PC-9 (cell line): ENCODE measurements around the gene SIGLEC12.

Experiments used
- CTCF ChIP-seq: fragments of 200-600 bp; sonication (generic); conservative IDR thresholded peaks from 2 replicates; pipeline ENCODE4 v1.6.1; 2017; ENCODE audit warnings: mixed run types, antibody characterized with exemption, mild to moderate bottlenecking, moderate library complexity
- EZH2 ChIP-seq: fragments of 200-600 bp; sonication (generic); IDR thresholded peaks from 2 replicates; pipeline ENCODE4 v1.8.0; 2017; ENCODE audit warnings: antibody characterized with exemption, low read depth

- TF ChIP-seq CTCF (no peak), EZH2 (no peak)
Measured at GRCh38 chr19:51441410-51442390, 59.9 kb downstream of the SIGLEC12 start.
